ENCODE data around the gene MTR.

DNA sequence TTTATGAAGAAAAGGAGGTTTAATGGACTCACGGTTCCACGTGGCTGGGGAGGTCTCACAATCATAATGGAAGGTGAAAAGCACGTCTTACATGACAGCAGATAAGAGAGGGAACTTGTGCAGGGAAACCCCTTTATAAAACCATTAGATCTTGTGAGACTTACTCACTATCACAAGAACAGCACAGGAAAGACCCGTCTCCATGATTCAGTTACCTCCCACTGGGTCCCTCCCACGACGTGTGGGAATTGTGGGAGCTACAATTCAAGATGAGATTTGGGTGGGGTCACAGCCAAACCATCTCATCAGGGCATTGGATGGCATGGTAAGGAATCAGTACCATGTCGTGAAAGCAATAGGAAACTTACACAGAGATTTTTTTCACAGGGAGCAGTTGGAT lies 63.1 kb downstream of the MTR start:
- no peak for TF ChIP-seq REST (IDR thresholded peaks at IDR 0.05)
- TF ChIP-seq ATF3 (IDR thresholded peaks at IDR 0.05): no peak
- TF ChIP-seq CTCF (IDR thresholded peaks at IDR 0.05; ENCODE audit: low read depth, low read length, missing input control): no peak
- no peak for TF ChIP-seq YY1 (IDR thresholded peaks at IDR 0.05)
- no peak for TF ChIP-seq TAF1 (conservative IDR thresholded peaks at IDR 0.05)
- TF ChIP-seq EGR1 (IDR thresholded peaks at IDR 0.05; ENCODE audit: low read depth in 2 of 2): no peak
- no peak for TF ChIP-seq RXRA (IDR thresholded peaks at IDR 0.05)
- no peak for TF ChIP-seq FOXA1 (IDR thresholded peaks at IDR 0.05)
- TF ChIP-seq JUND (IDR thresholded peaks at IDR 0.05): no peak
- TF ChIP-seq MAX (IDR thresholded peaks at IDR 0.05): no peak
- TF ChIP-seq GABPA (IDR thresholded peaks at IDR 0.05 in 1 of 2, conservative IDR thresholded peaks at IDR 0.05 in 1 of 2): no peak
- TF ChIP-seq SP1 (IDR thresholded peaks at IDR 0.05): no peak
- no peak for TF ChIP-seq RAD21 (IDR thresholded peaks at IDR 0.05)
